Transverse colon (tissue), 4 donors: ENCODE results near the gene YWHAG.

Source experiments
- CTCF ChIP-seq, 5 experiments: fragments of 200-600 bp in 3 of 5; fragments of 450-650 bp in 2 of 5; sonication (generic) in 3 of 5; IDR thresholded peaks; 1 replicate in 2 of 5; 2 replicates in 3 of 5; pipeline ENCODE4 v1.5.1; 2016 to 2017; ENCODE audit warnings: antibody characterized with exemption in 5 of 5, inconsistent platforms in 3 of 5, mild to moderate bottlenecking in 2 of 5, moderate library complexity in 1 of 5
- EP300 ChIP-seq: sonication (generic); formaldehyde crosslinking; IDR thresholded peaks from one replicate; pipeline ENCODE4 v1.6.1; 2017; ENCODE audit warnings: antibody characterized with exemption, low read depth
- POLR2A ChIP-seq: fragments of 450-650 bp; IDR thresholded peaks from one replicate; pipeline ENCODE4 v1.6.1; 2016; ENCODE audit warnings: antibody characterized with exemption, mild to moderate bottlenecking, moderate library complexity
- POLR2AphosphoS5 ChIP-seq, 3 donors: sonication (generic); formaldehyde crosslinking; IDR thresholded peaks; one replicate each; pipeline ENCODE4 v1.6.1; 2016; ENCODE audit warnings: antibody characterized with exemption in 3 of 3

- TF ChIP-seq POLR2AphosphoS5 (IDR thresholded peaks at IDR 0.05) (peak; percentile 33 to 81 (median 63)), CTCF (IDR thresholded peaks at IDR 0.05) (no peak), POLR2A (peak; percentile 23), EP300 (no peak)
Observed at GRCh38 chr7:76296743-76297740, 61.7 kb downstream of the YWHAG start.
